HG03025 (cell line): ENCODE results near the gene SLC31A2.
A peak's percentile ranks its signal among the peaks of the same experiment; 100 is the strongest.
"Not testable (repeated sequence)": the region's sequence is repeated elsewhere in the genome, so short reads cannot be mapped to it uniquely, and the experiment has no call there.

Experiments
- ATAC-seq: cut with Tn5 transposase; IDR thresholded peaks from one replicate; pipeline ENCODE4 v1.9.1; 2021; ENCODE audit warnings: mild to moderate bottlenecking, moderate library complexity; ENCODE audit not compliant: unreplicated experiment, low FRiP score

The SLC31A2 gene

GRCh38 chr9:113148781-113149510 lies 1.9 kb upstream of the SLC31A2 start:
- no peak for ATAC-seq

GRCh38 chr9:113149561-113149960 lies 1.2 kb upstream of the SLC31A2 start:
- not testable (repeated sequence) for ATAC-seq

- ATAC-seq = no peak
These were observed 1.2 kb downstream of the SLC31A2 start for GRCh38 chr9:113151696-113152630.

GRCh38 chr9:113152699-113153098 lies 1.9 kb downstream of the SLC31A2 start:
- ATAC-seq = no peak

GRCh38 chr9:113153599-113153998 lies 2.8 kb downstream of the SLC31A2 start:
- ATAC-seq = no peak

GRCh38 chr9:113154471-113154870 lies 3.7 kb downstream of the SLC31A2 start:
- no peak for ATAC-seq

- ATAC-seq = no peak
These were observed 4.1 kb downstream of the SLC31A2 start for GRCh38 chr9:113154946-113155345.

GRCh38 chr9:113155911-113156588 lies 5.2 kb downstream of the SLC31A2 start:
- no peak for ATAC-seq

- no peak for ATAC-seq
These were observed 6.1 kb downstream of the SLC31A2 start for GRCh38 chr9:113156880-113157279.

GRCh38 chr9:113158446-113158845 lies 7.6 kb downstream of the SLC31A2 start:
- ATAC-seq = no peak

- ATAC-seq = no peak
These were observed 9.8 kb downstream of the SLC31A2 start for GRCh38 chr9:113160571-113160970.

GRCh38 chr9:113163001-113163400 lies 12.2 kb downstream of the SLC31A2 start:
- no peak for ATAC-seq

GRCh38 chr9:113164536-113165300 lies 13.9 kb downstream of the SLC31A2 start:
- no peak for ATAC-seq

- ATAC-seq = no peak
These were observed 15.2 kb downstream of the SLC31A2 start for GRCh38 chr9:113166039-113166438.

- no peak for ATAC-seq
These were observed 18.0 kb downstream of the SLC31A2 start for GRCh38 chr9:113168809-113169208.

GRCh38 chr9:113173341-113173740 lies 22.5 kb downstream of the SLC31A2 start:
- no peak for ATAC-seq

- no peak for ATAC-seq
These were observed 26.0 kb downstream of the SLC31A2 start for GRCh38 chr9:113176803-113177202.

GRCh38 chr9:113177251-113177650 lies 26.4 kb downstream of the SLC31A2 start:
- ATAC-seq = no peak

GRCh38 chr9:113178087-113178486 lies 27.3 kb downstream of the SLC31A2 start:
- no peak for ATAC-seq

- peak; percentile 77 for ATAC-seq
These were observed 29.0 kb downstream of the SLC31A2 start for GRCh38 chr9:113179839-113180238.
